ENCODE results near the gene CREB3L2.

The CREB3L2 gene

DNA sequence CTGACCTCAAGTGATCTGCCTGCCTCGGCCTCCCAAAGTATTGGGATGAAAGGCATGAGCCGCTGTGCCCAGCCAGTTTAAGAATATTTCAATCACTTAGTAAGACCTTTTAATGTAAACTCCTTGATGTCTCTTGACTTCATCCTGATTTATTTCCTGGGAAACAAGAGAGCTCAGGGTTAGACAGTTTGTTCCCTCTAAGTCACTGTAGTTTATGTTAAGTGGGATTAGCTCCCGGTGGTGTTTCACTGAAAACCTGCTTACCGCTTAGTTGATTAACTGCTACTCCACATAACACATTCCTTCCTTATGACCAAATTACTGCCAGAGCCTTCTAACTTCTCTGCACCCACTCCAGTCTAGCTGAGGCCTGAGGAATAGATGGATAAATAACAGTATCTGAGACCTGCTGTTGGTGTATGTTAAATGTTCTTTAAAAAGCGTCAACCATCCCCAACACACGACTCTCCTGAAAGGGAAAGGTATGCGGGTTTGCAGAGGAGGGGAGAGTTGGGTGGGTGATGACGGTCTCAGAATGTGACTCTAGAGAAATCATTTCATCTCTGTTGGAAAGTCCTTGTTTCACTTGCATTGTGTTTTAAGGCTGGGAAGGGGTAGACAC lies 48.7 kb downstream of the CREB3L2 start:
- H3K27ac Mint-ChIP-seq, result no peak overlapping the region
- peaks cover 16% of the 10 kb centered on the region for H3K4me1 Mint-ChIP-seq
- no peaks in the 10 kb centered on the region for H3K9me3 Mint-ChIP-seq
- H3K4me3 Mint-ChIP-seq, result no peak overlapping the region
- H3K27me3 Mint-ChIP-seq, result no peaks in the 10 kb centered on the region
- CTCF ChIA-PET, result no interaction called here
- peaks cover 6% of the 10 kb centered on the region for H3K36me3 Mint-ChIP-seq
- DNase-seq, result no peak

DNA sequence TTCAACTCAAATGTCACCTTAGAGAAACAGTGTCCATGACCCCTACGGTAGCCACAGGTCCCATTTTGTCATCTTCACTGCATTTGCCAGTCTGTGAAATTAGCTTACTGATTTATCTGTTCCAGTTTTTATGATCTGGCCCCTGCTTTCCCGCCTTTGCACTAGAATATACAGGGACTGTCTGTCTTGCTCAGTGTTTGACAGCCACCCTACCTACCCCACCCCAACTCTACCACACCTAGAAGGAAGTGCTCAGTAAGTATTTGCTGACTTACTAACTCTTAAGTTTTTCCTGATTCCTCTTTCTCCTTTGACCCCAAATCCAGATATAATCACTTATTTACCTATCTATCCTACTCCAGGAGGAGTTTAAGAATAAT lies 49.5 kb downstream of the CREB3L2 start:
- Mint-ChIP-seq H3K4me1 (peaks cover 18% of the 10 kb centered on the region), H3K4me3 (no peak overlapping the region), H3K36me3 (peaks cover 6% of the 10 kb centered on the region), H3K9me3 (no peaks in the 10 kb centered on the region), H3K27ac (no peak overlapping the region), H3K27me3 (no peaks in the 10 kb centered on the region)
- CTCF ChIA-PET, result no interaction called here
- DNase-seq, result no peak

DNA sequence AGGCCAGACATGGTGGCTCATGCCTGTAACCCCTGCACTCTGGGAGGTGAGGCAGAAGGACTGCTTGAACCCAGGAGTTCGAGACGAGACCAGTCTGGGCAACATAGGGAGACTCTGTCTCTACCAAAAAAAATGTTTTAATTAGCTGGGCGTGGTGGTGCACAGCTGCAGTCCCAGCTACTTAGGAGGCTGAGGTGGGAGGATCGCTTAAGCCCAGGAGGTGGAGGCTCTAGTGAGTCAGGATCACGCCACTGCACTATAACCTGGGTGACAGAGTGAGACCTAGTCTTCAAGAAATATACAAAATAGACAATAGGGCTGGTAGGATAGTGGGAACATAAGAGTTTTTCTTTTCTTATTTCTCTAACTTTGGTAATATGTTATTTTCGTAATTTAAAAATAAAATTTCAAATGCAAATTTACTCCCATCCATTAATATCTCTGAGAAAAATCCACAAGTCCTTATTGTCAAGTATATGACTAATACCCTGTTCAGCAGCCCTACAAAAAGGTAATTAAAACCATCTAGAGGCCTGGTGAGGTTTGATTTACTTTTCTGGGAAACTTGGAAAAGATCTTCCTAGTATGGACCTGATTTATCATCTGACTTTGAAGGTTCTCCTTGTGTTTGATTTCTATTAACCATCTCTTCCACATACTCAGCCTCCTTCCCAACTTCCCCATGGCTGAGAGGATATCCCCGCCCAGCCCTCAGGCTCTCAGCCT lies 50.0 kb downstream of the CREB3L2 start:
- no peak for DNase-seq
- H3K27me3 Mint-ChIP-seq, result no peaks in the 10 kb centered on the region
- H3K9me3 Mint-ChIP-seq, result no peaks in the 10 kb centered on the region
- H3K4me1 Mint-ChIP-seq, result peaks cover 21% of the 10 kb centered on the region
- no peak overlapping the region for H3K27ac Mint-ChIP-seq
- no peak overlapping the region for H3K4me3 Mint-ChIP-seq
- CTCF ChIA-PET, result no interaction called here
- H3K36me3 Mint-ChIP-seq, result peaks cover under 1% of the 10 kb centered on the region

DNA sequence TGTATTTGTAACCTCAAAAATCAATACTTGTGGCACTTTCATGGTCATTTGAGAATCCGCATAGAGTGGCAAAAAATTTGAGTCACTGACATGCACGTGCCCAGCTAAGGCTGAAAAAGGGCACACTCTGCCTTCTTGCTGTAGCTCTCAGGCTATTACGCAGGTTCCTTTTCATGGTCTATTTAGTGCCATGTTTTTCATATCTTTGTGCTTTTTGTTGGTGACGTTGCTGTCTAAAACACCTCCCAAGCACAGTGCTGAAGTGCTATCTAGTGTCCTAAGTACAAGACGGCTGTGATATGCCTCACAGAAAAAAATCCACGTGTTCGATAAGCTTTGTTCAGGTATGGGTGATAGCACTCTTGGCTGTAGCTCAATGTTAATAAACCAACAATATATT lies 50.9 kb downstream of the CREB3L2 start:
- no peaks in the 10 kb centered on the region for H3K36me3 Mint-ChIP-seq
- H3K27ac Mint-ChIP-seq, result no peak overlapping the region
- peaks cover 21% of the 10 kb centered on the region for H3K4me1 Mint-ChIP-seq
- no peak overlapping the region for H3K4me3 Mint-ChIP-seq
- no peaks in the 10 kb centered on the region for H3K27me3 Mint-ChIP-seq
- no peak for DNase-seq
- no peaks in the 10 kb centered on the region for H3K9me3 Mint-ChIP-seq
- CTCF ChIA-PET, result no interaction called here

DNA sequence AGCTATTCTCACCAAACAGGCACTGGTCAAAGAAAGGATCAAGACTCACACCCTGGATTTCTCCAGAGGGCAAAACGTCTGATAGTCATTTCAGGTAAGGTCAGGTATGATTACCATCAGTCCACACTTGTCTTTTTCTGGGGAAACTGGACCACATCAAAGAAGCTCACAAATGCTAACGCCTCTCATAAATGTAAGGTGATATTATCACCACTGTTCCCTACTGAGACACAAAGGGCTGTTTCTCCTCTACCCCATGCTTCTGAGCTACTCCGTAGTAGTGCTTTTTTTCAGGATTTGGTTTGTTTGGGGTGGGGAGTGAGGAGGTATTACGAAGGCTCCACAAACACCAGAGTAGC lies 51.6 kb downstream of the CREB3L2 start:
- no peaks in the 10 kb centered on the region for H3K27me3 Mint-ChIP-seq
- H3K36me3 Mint-ChIP-seq, result no peaks in the 10 kb centered on the region
- H3K27ac Mint-ChIP-seq, result no peak overlapping the region
- H3K4me3 Mint-ChIP-seq, result no peak overlapping the region
- no peak for DNase-seq
- H3K4me1 Mint-ChIP-seq, result peaks cover 21% of the 10 kb centered on the region
- CTCF ChIA-PET, result interaction anchor here (0.9 to 1.0 kb wide), 3 partner anchors 16 to 59 kb away, joined by 3 to 4 read pairs (median 3); no protein-coding TSS in a partner anchor
- no peaks in the 10 kb centered on the region for H3K9me3 Mint-ChIP-seq

DNA sequence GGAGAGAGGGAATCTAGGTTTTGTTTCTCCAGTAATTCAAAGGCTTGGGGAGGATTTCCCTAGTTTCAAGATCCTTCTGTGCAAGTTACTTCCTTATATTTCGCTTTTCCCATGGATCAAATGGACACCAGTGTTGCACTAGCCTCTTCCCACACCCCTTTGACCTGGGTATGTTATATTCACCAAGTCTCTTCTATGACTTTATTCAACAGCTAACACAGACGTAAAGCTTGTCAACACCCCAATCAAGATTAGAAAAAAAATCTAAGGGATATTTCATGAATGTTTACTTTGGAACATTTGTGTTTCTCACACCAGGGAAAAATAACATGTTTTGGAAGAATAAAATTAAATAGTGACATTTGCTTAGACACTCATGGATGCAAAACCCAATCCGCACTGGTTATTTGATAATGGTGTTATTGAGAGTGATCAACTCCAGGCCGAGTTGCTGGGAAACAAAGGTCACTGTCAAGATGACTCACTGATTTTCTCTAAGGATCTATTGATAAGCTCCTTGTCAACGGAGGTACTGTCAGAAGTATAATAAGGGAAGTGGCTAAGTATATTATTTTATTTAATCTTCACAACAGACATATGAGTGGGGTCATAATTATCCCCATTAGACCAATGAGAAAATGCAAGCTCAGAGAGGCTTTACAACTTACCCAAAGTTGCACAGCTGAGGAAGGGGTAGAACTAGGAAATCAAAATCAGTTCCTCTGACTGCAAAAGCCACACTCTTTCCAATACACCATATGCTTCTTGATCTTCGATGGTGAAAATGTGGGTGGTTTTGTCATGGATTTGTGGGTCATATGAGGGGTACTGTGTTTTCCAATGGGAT lies 52.2 kb downstream of the CREB3L2 start:
- Mint-ChIP-seq H3K9me3 (no peaks in the 10 kb centered on the region), H3K27me3 (no peaks in the 10 kb centered on the region), H3K36me3 (no peaks in the 10 kb centered on the region), H3K27ac (no peak overlapping the region), H3K4me1 (peaks cover 21% of the 10 kb centered on the region), H3K4me3 (no peak overlapping the region)
- CTCF ChIA-PET, result interaction anchor here (0.9 to 1.0 kb wide), 3 partner anchors 17 to 59 kb away, joined by 3 to 4 read pairs (median 3); no protein-coding TSS in a partner anchor
- DNase-seq, result no peak

DNA sequence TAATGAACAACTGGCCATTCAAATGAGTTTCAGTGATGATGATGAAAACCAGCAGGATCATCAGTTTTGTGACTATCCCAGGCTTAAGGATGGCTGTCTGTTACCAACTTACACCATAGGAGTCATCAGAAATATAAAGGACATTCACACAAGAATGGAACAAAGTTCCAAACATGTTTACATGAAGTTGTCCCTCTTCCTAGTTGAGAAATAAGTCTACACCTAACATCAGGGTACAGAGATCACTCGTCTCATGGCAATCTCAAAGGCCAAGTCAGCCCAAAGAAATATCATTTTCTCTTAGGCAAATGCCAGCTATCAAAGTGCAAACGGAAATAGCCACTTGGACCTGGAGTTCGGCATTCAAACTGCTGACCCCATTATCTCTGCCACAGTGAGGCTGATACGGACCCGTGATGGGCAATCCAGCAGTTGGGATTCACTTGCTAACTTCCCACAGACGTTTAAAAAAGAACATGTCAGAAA lies 53.0 kb downstream of the CREB3L2 start:
- Mint-ChIP-seq H3K4me1 (peaks cover 21% of the 10 kb centered on the region), H3K27ac (no peak overlapping the region), H3K27me3 (no peaks in the 10 kb centered on the region), H3K36me3 (no peaks in the 10 kb centered on the region), H3K4me3 (no peak overlapping the region), H3K9me3 (no peaks in the 10 kb centered on the region)
- no peak for DNase-seq
- CTCF ChIA-PET, result interaction anchor here (0.8 to 1.3 kb wide), 2 partner anchors 53 to 223 kb away, joined by 3 read pairs; partner anchors contain the start of gene CREB3L2

DNA sequence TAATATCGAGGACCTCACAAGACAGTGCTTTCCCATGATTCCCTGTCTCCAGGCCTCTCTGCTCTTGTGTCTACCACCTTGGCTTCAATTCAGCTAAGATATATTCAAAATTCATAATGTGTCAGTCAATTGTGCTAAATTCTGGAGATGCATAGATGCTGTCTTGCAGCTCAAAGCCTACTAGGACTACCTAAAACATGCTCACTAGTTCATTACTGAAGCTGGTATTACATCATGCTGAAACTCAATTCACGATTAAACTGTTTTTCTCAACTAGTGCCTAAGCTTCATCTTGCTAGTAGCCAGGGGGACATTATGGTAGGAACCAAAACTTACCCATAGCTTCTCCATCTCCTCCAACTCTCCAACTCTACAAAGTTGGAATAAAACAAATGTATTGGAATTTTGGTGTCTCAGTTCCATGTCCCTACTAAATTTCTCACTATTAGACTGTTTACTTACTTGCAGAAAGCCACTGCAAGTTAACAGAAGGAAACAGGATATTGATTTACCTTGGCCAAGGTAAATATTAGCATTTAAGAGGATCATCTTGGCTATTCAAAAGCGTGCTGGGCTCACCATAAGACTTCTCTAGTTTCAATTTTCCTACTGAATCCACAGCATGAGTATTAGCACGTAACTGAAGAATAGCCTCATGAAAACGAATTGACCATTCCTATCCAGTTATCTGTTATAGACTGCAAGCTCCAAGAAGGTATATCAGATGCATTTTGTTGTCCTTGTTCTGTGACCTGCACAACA lies 53.6 kb downstream of the CREB3L2 start:
- H3K27ac Mint-ChIP-seq, result no peak overlapping the region
- CTCF ChIA-PET, result interaction anchor here (0.8 to 1.3 kb wide), 2 partner anchors 53 to 222 kb away, joined by 3 read pairs; partner anchors contain the start of gene CREB3L2

DNA sequence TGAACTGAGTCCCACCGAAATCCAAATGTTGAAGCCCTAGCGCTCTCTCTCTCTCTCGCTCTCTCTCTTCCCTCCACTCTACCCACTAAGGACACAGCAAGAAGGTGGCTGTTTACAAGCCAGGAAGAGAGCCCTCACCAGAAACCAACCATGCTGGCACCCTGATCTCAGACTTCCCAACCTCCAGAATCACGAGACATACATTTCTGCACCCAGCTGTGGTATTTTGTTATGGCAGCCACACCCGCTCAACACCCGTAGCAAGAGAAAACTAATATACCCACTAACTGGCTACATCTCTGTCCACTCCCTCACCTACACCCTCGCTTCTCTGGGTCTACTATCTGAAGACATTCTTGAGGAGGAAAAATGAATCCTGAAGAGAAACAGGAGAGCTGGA lies 54.8 kb downstream of the CREB3L2 start:
- no peaks in the 10 kb centered on the region for H3K9me3 Mint-ChIP-seq
- no peak overlapping the region for H3K27ac Mint-ChIP-seq
- H3K4me3 Mint-ChIP-seq, result no peak overlapping the region
- no peaks in the 10 kb centered on the region for H3K36me3 Mint-ChIP-seq
- CTCF ChIA-PET, result no interaction called here
- H3K27me3 Mint-ChIP-seq, result no peaks in the 10 kb centered on the region
- peaks cover 29% of the 10 kb centered on the region for H3K4me1 Mint-ChIP-seq
- no peak for DNase-seq

More for the DNA sequence above, 53.6 kb downstream of the CREB3L2 start:
- H3K36me3 Mint-ChIP-seq, result no peaks in the 10 kb centered on the region
- no peaks in the 10 kb centered on the region for H3K27me3 Mint-ChIP-seq
- peaks cover 24% of the 10 kb centered on the region for H3K4me1 Mint-ChIP-seq
- no peak overlapping the region for H3K4me3 Mint-ChIP-seq
- H3K9me3 Mint-ChIP-seq, result no peaks in the 10 kb centered on the region
- DNase-seq, result no peak

DNA sequence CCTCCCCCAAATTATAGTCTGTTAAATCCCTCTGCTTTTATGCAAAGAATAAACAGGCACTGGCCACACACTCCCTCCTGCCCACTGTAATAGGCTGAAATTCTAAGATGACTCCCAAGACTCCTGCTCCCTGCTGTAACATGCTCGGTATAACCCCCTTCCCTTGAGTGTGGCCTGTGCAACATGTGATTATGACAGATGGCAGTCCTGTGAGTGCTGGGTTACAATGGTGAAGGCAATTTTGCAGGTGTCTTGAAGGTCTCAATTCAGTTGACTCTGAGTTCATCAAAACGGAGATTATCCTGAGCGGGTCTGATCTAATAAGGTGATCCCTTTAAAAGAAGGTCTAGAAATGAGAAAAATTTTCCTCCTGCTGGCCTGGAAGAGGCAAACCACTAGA lies 55.9 kb downstream of the CREB3L2 start:
- DNase-seq, result no peak
- H3K27me3 Mint-ChIP-seq, result no peaks in the 10 kb centered on the region
- no peak overlapping the region for H3K27ac Mint-ChIP-seq
- no peaks in the 10 kb centered on the region for H3K9me3 Mint-ChIP-seq
- H3K4me3 Mint-ChIP-seq, result no peak overlapping the region
- H3K36me3 Mint-ChIP-seq, result peaks cover 1% of the 10 kb centered on the region
- H3K4me1 Mint-ChIP-seq, result peaks cover 27% of the 10 kb centered on the region
- CTCF ChIA-PET, result no interaction called here

DNA sequence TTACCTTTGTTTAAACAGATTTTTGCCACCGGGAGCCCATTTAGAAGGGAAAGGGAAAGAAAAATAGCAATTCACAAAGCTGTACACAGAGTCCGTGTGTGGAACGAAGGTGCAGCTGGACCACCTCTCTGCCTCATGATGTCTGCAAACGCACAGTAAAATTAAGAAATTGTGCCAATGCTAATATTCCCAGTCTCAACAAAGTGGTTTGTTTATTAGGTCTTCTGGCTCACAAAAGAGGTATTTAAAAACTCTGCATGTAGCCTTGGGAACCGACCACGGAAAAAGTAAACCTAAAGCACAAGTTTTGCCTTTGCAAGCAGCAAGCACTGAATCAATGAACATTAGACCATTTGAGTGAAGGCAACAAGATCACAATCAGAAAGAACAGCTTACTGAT lies 57.7 kb downstream of the CREB3L2 start:
- CTCF ChIA-PET, result no interaction called here
- Mint-ChIP-seq H3K36me3 (peaks cover 2% of the 10 kb centered on the region), H3K27ac (no peak overlapping the region), H3K27me3 (no peaks in the 10 kb centered on the region), H3K9me3 (no peaks in the 10 kb centered on the region), H3K4me3 (no peak overlapping the region), H3K4me1 (peaks cover 18% of the 10 kb centered on the region)
- no peak for DNase-seq

DNA sequence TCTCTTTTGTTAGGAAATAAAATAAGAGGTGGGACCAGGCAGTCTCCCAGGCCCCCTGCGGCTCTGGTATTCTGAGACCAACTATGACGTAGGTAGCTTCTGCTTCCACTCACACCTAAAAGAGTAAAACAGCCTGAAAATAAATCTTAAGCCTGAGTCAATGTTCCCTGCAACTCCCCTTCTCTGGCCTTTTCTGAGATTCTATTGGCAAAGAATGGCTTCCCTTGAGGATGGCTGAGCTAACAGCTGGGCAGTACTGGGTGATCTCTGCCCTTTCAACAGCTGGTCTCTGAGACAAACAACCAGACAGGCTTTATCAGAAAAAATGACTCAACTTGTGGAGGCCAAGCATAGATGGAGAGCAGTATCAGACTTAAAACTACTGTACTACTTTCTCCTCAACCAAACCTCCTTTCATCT lies 58.7 kb downstream of the CREB3L2 start:
- Mint-ChIP-seq H3K4me1 (peaks cover 18% of the 10 kb centered on the region), H3K4me3 (no peak overlapping the region), H3K27me3 (no peaks in the 10 kb centered on the region), H3K9me3 (no peaks in the 10 kb centered on the region), H3K36me3 (peaks cover 2% of the 10 kb centered on the region), H3K27ac (no peak overlapping the region)
- no peak for DNase-seq
- CTCF ChIA-PET, result no interaction called here

DNA sequence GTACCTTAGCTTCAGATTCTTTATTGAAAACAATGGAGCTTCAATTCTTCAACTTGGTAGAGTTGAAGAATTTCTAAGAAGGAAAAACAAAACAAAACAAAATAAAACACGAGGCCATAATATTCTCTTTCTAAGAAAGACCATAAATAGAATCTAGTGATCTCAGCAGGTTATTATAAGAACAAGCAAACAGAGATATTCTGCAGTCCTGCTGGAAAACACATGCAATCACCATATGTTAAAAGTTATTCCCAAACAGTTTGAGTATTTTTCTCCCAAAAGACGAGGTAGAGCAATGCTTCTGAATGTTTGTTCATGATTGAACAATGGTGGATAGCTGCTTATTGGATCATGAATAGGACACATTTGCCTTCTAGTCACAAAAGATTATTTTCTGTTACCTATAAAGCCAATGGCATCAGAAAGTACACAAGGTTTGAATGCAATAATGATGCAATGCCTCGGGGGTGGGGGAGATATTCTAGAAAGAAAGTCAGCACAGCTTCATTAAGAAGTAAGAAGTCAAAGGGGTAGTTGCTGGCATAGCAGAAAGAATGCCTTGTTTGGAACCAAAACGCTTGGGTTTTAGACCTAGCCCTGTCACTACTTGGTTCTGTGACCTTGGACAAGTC lies 59.3 kb downstream of the CREB3L2 start:
- H3K4me3 Mint-ChIP-seq, result no peak overlapping the region
- H3K36me3 Mint-ChIP-seq, result peaks cover 2% of the 10 kb centered on the region
- peaks cover 16% of the 10 kb centered on the region for H3K4me1 Mint-ChIP-seq
- no peaks in the 10 kb centered on the region for H3K27me3 Mint-ChIP-seq
- DNase-seq, result no peak
- no peak overlapping the region for H3K27ac Mint-ChIP-seq
- H3K9me3 Mint-ChIP-seq, result no peaks in the 10 kb centered on the region
- CTCF ChIA-PET, result no interaction called here
